GM18870 (cell line): Measurements from ENCODE around the gene CES4A.
"Not testable (repeated sequence)": the region's sequence is repeated elsewhere in the genome, so short reads cannot be mapped to it uniquely, and the experiment has no call there.

Experiments used
- ATAC-seq: cut with Tn5 transposase; IDR thresholded peaks from one replicate; pipeline ENCODE4 v1.9.1; 2021; ENCODE audit warnings: moderate library complexity; ENCODE audit not compliant: unreplicated experiment

Gene CES4A

DNA sequence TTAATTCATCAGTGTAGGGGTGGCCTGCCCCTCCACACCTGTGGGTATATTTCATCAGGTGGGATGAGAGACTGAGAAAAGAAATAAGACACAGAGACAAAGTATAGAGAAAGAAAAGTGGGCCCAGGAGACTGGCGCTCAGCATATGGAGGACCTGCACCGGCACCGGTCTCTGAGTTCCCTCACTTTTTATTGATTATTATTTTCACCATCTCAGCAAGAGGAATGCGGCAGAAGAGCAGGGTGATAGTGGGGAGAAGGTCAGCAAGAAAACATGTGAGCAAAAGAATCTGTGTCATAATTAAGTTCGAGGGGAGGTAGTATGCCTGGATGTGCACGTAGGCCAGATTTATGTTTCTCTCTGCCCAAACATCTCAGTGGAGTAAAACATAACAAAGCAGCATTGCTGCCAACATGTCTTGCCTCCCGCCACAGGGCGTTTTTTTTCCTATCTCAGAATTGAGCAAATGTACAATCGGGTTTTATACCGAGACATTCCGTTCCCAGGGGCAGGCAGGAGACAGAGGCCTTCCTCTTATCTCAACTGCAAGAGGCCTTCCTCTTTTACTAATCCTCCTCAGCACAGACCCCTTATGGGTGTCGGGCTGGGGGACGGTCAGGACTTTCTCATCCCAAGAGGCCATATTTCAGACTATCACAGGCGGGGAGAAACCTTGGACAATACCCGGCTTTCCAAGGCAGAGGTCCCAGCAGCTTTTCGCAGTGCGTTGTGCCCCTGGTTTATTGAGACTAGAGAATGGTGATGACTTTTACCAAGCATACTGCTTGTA lies 32.8 kb upstream of the CES4A start:
- ATAC-seq: not testable (repeated sequence)

DNA sequence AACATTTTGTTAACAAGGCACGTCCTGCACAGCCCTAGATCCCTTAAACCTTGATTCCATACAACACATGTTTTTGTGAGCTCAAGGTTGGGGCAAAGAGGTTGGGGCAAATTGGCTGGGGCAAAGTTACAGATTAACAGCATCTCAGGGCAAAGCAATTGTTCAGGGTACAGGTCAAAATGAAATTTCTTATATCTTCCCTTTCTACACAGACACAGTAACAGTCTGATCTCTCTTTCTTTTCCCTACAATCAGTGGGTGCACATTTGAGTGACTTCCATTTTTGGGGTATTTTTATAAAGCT lies 32.3 kb upstream of the CES4A start:
- not testable (repeated sequence) for ATAC-seq

DNA sequence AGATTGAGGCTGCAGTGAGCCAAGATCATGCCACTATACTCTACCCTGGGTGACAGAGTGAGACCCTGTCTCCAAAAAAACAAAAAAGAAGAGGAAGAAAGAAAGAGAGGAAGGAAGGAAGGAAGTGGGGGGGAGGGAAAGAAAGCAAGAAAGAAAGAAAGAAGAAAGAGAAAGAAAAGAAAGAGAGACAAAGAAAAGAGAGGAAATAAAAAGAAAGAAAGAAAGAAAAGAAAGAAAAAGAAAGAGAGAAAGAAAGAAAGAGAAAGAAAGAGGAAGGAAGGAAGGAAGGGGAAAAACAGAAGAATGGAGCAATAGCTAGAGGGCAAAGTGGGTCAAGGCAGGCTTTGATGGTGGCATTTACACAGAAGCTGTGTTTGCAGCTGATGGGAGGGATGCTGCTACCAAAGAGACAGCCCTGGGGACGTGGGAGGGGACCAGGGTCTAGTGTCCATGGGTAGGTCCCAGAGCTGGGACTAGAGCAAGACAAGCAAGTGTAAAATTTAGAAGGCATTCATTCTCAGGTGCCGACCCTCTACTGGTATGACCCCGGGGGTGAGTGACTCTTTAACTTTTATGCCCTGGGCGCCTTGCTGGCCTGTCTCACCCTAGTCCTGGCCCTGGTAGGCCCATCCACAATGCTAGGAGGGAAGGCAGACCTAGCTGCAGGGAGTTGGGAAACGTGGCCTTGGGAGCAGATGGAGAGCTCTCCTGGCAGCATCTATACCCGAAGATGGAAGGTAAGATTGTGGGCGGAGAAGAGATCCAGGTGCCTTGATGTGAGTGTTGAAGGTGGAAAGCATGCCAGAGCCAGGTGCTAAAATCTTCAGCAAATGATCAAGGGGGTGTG lies 29.3 kb upstream of the CES4A start:
- no peak for ATAC-seq

DNA sequence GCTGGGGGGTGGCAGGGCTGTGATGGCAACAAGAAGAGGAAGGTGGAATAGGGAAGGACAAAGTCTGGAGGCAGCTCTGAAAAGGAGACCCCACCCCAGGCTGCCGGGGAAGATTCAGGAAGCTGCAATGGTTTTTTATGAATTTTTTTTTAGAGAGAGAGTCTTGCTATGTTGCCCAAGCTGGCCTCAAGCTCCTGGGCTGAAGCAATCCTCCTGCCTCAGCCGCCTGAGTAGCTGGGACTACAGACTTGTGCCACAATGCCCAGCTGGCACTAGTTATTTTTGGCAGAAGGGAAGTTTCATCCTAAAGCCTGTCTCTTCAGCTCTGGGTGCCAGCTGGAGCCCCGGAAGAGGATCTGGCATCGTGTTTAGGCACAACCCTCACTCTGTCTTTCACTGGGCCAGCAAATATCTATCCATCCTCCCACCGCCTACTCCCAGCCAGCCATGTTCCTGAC lies 28.7 kb upstream of the CES4A start:
- no peak for ATAC-seq

DNA sequence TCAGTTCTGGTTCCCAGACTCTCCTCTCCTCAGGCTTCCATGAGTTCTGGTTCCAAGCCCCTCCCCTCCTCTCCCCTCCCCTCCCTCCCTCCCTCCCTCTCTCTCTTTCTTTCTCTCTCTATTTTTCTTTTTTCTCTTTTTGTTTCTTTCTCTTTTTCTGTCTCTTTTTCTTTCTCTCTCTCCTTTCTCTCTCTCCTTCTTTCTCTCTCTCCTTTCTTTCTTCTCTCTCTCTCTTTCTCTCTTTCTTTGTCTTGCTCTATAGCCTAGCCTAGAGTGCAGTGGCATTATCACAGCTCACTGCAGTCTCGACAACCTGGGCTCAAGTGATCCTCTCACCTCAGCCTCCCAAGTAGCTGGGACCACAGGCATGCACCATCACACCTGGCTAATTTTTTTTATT lies 28.1 kb upstream of the CES4A start:
- no peak for ATAC-seq

DNA sequence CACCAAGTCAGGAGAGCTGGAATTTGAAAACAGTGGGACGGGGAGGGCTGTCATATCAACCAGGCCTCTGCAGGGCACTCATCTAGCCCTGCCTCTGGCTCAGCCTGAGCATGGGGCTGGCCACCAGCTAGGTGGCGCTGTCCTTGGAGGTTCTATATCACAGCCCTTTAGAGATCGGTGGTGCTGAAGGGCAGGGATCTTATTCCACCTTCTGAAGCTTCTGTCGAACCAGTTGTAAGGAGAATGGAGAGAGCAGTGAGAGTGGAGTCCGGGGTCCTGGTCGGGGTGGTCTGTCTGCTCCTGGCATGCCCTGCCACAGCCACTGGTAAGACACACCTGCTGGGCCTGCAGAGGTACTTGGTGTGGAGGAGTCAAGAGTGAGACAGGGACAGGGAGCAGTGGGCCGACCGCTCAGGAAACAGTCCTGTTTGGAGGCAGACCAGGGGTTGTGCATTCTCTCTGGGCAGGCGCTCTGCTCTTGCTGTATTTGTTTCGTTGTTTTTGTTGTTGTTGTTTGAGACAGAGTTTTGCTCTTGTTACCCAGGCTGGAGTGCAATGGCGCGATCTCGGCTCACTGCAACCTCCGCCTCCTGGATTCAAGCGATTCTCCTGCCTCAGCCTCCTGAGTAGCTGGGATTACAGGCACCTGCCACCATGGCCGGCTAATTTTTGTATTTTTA lies 27.2 kb upstream of the CES4A start, which contains the start of gene CES3:
Gene CES3, plus strand, starts transcription at position 202 of the 680 bp plus-strand sequence. Its CDS starts 42 bp downstream, at position 244.
- peak; percentile 60 for ATAC-seq

DNA sequence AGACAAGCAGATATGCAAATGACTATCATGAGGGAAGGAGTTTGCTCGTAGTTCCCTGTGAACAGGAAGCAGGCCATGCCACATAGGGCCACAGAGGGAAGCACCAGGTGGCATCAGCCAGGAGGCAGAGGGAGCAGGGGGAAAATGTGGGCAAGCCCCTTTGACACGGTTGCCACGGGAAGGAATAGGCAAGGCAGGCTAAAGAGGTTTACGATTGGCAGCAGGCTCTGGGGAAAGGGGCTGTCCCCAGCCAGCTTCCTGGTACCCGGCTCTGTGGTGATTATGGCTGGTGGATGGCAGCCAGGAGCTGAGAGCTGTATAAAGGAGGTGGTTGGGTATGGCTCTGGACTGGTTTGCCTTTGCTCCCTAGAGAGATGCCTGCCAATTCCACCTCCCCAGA lies 26.5 kb upstream of the CES4A start:
- no peak for ATAC-seq

- no peak for ATAC-seq
Observed at GRCh38 chr16:66964049-66964448, 24.3 kb upstream of the CES4A start.

DNA sequence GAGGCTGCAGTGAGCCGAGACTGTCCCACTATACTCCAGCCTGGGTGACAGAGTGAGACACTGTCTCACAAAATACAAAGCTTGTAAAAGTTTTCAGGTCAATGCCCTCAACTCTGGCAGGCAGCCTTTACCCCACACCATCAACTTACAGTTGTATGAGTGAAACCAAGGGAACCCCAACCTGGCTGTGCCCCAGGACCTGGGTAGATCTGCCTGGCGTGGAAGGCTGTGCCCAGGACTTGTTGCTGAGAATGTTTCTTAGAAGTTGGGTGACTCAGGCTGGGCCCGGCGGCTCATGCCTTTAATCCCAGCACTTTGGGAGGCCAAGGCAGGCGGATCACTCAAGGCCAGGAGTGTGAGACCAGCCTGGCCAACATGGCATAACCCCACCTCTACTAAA lies 19.5 kb upstream of the CES4A start:
- no peak for ATAC-seq

DNA sequence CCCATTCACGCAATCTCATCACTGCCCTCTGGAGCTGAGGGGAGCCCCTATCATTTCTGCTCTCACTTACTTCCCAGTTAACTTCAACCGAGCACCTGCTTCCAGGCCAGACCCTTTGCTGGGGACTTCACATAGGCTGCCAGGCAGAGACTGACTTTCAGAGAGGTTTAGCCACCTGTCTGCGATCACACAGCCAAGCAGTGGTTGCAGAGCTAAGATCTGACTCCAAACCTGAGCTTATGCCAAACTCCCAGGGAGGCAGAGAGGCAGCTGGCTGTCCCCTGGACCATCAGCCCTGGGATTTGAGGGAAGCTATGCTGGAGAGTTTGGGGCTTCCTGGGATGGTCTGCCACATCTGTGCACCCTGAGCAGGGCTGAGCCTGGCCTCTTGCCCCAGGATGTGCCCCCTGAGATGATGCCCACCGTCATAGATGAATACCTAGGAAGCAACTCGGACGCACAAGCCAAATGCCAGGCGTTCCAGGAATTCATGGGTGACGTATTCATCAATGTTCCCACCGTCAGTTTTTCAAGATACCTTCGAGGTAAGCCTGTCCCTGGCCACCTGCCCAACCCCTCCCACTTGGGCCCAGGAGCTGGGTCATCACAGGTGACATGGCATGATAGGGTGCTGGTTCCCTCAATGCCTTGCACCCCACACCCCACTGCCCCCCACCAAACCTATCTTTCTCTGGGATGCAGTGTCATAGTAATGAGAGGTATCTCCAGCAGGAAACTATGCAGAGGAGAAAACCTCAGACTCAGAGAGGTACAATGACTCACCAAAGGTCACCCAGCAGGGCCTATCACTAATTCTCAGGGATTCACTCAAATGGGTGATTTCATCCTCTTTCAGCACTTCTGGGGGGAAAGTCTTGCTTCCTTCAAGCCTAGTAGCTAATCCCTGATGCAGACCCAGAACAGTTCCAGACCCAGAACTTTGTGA lies 17.3 kb upstream of the CES4A start:
- ATAC-seq: no peak

DNA sequence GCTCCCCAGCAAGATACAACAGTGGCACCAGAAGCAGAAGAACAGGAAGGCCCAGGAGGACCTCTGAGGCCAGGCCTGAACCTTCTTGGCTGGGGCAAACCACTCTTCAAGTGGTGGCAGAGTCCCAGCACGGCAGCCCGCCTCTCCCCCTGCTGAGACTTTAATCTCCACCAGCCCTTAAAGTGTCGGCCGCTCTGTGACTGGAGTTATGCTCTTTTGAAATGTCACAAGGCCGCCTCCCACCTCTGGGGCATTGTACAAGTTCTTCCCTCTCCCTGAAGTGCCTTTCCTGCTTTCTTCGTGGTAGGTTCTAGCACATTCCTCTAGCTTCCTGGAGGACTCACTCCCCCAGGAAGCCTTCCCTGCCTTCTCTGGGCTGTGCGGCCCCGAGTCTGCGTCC lies 15.4 kb upstream of the CES4A start:
- ATAC-seq: no peak

DNA sequence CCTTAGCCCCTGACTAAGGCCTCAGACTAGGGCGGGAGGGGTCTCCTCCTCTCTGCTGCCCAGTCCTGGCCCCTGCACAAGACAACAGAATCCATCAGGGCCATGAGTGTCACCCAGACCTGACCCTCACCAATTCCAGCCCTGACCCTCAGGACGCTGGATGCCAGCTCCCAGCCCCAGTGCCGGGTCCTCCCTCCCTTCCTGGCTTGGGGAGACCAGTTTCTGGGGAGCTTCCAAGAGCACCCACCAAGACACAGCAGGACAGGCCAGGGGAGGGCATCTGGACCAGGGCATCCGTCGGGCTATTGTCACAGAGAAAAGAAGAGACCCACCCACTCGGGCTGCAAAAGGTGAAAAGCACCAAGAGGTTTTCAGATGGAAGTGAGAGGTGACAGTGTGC lies 14.7 kb upstream of the CES4A start:
- no peak for ATAC-seq

GRCh38 chr16:66974156-66974931 lies 14.0 kb upstream of the CES4A start:
- not testable (repeated sequence) for ATAC-seq

- not testable (repeated sequence) for ATAC-seq
Observed at GRCh38 chr16:66974932-66975246, 13.5 kb upstream of the CES4A start.

DNA sequence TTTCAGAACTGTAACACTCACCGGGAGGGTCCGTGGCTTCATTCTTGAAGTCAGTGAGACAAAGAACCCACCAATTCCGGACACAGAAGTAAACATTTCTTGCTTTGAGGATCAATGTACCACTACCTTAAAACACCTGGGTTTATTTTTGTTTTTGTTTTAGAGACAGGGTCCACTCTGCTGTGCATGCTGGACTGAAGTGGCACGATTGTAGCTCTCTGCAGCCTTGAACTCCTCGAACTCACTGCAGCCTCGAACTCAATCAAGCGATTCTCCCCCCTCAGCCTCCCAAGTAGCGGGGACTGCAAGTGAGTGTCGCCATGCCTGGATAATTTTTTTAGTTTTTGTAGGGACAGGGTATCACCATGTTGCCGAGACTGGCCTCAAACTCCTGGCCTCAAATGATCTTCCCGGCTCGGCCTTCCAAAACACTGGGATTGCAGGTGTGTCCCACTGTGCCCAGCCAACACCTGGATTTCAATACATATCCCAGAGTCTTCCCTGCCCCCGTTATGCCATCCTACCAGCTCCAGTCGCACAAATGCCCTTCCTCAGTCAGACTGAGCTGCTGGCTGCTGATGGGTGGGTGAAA lies 13.0 kb upstream of the CES4A start:
- no peak for ATAC-seq

- no peak for ATAC-seq
Observed at GRCh38 chr16:66976746-66977145, 11.6 kb upstream of the CES4A start.

DNA sequence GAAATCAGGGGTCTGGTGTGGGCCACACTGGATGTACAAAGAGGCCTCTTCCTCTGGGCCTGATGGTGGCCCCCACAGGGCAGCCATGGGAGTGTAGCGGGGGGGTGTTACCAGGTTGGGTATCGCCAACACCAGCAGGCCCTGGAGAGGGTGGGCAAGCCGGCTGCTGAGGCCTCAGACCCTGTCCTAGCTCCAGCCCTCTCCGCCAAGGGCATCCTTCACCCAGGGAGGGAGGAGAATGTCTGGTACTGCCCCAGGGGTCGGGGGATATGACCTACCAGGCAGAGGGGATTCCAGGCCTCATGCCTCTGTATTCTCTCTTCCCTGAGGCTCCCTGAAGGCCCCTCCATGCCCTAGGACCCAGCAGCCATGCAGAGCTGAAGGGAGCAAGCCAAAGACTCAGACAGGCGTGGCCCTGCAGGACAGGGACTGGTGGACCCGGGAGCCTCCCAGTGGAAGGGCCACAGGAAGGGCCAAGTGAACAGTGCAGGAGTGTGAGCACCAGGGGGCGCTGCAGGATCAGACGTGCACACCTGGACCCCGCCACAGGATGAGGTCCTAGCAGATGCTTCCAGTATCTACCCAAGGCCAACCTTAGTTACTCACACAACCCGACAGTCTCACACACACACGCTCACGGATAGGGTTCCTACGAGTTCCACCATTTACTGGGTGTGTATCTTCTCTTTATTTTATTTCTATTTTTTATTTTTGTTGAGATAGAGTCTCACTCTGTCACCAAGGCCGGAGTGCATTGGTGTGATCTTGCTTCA lies 10.9 kb upstream of the CES4A start:
- ATAC-seq: no peak

DNA sequence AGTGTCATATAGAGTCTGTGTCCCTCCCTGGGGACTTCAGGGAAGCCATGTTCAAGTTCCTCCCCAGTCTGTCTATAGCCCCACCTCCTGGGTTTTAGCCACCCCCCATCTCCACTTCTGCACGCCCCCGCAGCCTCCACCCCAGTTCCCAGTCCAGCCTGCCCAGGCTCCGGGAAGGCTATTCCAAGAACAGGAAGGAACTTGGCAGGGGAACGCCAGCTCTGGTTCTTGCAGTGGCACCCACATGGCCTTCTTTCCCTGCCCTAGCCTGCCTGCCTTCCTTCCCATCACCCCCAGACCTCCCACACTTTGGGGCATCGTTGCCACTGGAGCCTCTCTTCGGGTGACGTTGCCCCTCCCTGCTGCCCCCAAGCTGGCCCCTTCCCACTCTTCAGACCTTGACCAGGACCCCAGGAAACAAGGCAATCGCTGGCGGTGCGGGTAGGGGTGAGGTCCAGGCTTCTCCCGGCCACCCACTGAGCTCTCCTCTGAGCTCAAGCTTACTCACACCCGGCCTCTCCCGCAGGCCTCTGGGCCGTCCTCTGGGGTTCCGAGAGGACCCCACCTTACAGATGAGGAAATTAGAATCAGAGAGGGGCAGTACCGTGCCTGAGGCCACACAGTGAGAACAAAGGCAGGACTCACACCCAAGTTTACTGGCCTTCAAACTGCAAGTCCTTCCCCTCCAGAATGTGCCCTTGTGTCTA lies 9.2 kb upstream of the CES4A start:
- no peak for ATAC-seq
